Breast epithelium (tissue), 3 donors: ENCODE results near the gene BTD.

Experiments
- POLR2A ChIP-seq: fragments of 450-650 bp; IDR thresholded peaks from one replicate; pipeline ENCODE4 v1.6.1; 2016; ENCODE audit warnings: antibody characterized with exemption, mild to moderate bottlenecking, moderate library complexity
- POLR2AphosphoS5 ChIP-seq, 3 donors: sonication (generic); formaldehyde crosslinking; IDR thresholded peaks; one replicate each; pipeline ENCODE4 v1.6.1; 2017; ENCODE audit warnings: antibody characterized with exemption in 3 of 3
- TF ChIP-seq, protein P1 (sequence below), 3 donors: fragments of 450-650 bp; IDR thresholded peaks; one replicate each; pipeline ENCODE4 v1.5.1; 2016 to 2017; ENCODE audit warnings: antibody characterized with exemption in 3 of 3, mild to moderate bottlenecking in 3 of 3, moderate library complexity in 3 of 3

DNA sequence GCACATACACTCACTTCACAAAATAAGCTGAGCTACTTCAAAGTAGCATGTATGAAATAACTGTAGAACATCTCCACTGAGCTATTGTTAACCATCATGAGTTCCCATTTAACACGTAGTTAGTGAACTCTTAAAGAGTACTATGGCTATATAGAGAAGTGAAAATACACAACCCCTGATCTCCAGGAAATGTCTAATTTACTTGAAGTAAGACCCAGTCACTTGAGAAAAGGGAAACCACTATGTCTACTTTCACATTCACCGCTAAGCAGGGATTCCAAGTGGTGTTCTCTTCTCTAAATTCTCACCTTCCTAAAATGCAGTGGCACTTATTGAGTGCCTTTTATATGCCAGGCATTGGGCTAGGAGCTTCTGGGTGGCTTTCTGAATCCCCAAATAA is 45.0 kb upstream of the BTD start:
- TF ChIP-seq POLR2A (no peak), POLR2AphosphoS5 (IDR thresholded peaks at IDR 0.05) (no peak)
- TF ChIP-seq, protein P1, sequence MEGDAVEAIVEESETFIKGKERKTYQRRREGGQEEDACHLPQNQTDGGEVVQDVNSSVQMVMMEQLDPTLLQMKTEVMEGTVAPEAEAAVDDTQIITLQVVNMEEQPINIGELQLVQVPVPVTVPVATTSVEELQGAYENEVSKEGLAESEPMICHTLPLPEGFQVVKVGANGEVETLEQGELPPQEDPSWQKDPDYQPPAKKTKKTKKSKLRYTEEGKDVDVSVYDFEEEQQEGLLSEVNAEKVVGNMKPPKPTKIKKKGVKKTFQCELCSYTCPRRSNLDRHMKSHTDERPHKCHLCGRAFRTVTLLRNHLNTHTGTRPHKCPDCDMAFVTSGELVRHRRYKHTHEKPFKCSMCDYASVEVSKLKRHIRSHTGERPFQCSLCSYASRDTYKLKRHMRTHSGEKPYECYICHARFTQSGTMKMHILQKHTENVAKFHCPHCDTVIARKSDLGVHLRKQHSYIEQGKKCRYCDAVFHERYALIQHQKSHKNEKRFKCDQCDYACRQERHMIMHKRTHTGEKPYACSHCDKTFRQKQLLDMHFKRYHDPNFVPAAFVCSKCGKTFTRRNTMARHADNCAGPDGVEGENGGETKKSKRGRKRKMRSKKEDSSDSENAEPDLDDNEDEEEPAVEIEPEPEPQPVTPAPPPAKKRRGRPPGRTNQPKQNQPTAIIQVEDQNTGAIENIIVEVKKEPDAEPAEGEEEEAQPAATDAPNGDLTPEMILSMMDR (IDR thresholded peaks at IDR 0.05) = no peak
